Sigmoid colon (tissue), 7 donors: ENCODE data around the gene CORO1C. TPM values are rescaled to one million over a fixed set of nuclear protein-coding genes. Genes with fewer than 3 reads are reported as not detected.
A peak's percentile ranks its signal among the peaks of the same experiment; 100 is the strongest.

ENCODE experiments used
- DNase-seq: peaks from one replicate; pipeline ENCODE4 v3.0.0-alpha.2; 2019
- H3K27ac ChIP-seq, 4 donors: fragments of 200-600 bp; sonication (generic); one replicate each; pipeline ENCODE4 v1.5.1; 2016 to 2019; ENCODE audit warnings: mild to moderate bottlenecking in 1 of 4
- H3K27me3 ChIP-seq, 3 donors: fragments of 200-600 bp; sonication (generic); one replicate each; pipeline ENCODE4 v1.5.1; 2019; ENCODE audit warnings: mild to moderate bottlenecking in 1 of 3
- H3K36me3 ChIP-seq, 4 donors: fragments of 200-600 bp; sonication (generic); one replicate each; pipeline ENCODE4 v1.5.1; 2016 to 2019
- H3K4me1 ChIP-seq, 4 donors: fragments of 200-600 bp; sonication (generic); one replicate each; pipeline ENCODE4 v1.5.1; 2017 to 2019
- H3K4me3 ChIP-seq, 4 donors: fragments of 200-600 bp; sonication (generic); one replicate each; pipeline ENCODE4 v1.5.1; 2017 to 2019; ENCODE audit warnings: mild to moderate bottlenecking in 2 of 4, moderate library complexity in 1 of 4
- H3K9me3 ChIP-seq, 4 donors: fragments of 200-600 bp in 3 of 4; sonication (generic) in 3 of 4; one replicate each; pipeline versions ENCODE4 v1.5.1 to v1.6.1; 2013 to 2019
- EP300 ChIP-seq, 4 donors: sonication (generic); formaldehyde crosslinking; IDR thresholded peaks; one replicate each; pipeline ENCODE4 v1.6.1; 2017; ENCODE audit warnings: antibody characterized with exemption in 4 of 4
- POLR2A ChIP-seq, 2 donors: fragments of 450-650 bp; IDR thresholded peaks; one replicate each; pipeline ENCODE4 v1.6.1; 2016; ENCODE audit warnings: antibody characterized with exemption in 2 of 2, mild to moderate bottlenecking in 2 of 2, moderate library complexity in 2 of 2
- POLR2AphosphoS5 ChIP-seq, 4 donors: sonication (generic); formaldehyde crosslinking; IDR thresholded peaks; one replicate each; pipeline ENCODE4 v1.6.1; 2017; ENCODE audit warnings: antibody characterized with exemption in 4 of 4
- WGBS, 2 donors: extraction: QIAGEN DNeasy Blood & Tissue Kit; methylation state at CpG; one replicate each; pipeline ENCODE4 v1.1.7; 2013; 5-methylcytosine and 5-hydroxymethylcytosine counted together
- intact Hi-C: fragments of 100-400 bp; cut with DNase I; formaldehyde crosslinking; loops from one replicate; pipeline ENCODE4 v1.15.1; 2023
- polyA plus RNA-seq, 3 donors: library from polyadenylated mRNA; stranded (reverse); fragments of 200-250 nt; gene quantifications; one replicate each; pipeline ENCODE4 v1.2.3, GENCODE V29; 2013
- total RNA-seq, 4 donors: library from RNA; depleted of rRNA; stranded (reverse); fragments of >200 nt; gene quantifications; one replicate each; pipeline ENCODE4 v1.1.0, GENCODE V29; 2016
- TF ChIP-seq, protein P1 (sequence below), 4 experiments: fragments of 450-650 bp in 3 of 4; fragments of 200-600 bp in 1 of 4; IDR thresholded peaks; one replicate each; pipeline ENCODE4 v1.5.1; 2016 to 2019; ENCODE audit warnings: antibody characterized with exemption in 4 of 4, mild to moderate bottlenecking in 3 of 4, moderate library complexity in 2 of 4
- donor health status: healthy with polysubstance abuse.
- donor health status: Bipolar disorder and iron deficiency.
- donor health status: healthy.

CORO1C gene
- total and polyA plus RNA-seq, 7 donors: 38.4 to 569 (median 247) TPM

GRCh38 chr12:108614639-108615038 lies 116.7 kb downstream of the CORO1C start:
- TF ChIP-seq POLR2A (IDR thresholded peaks at IDR 0.05): no peak
- no peak for TF ChIP-seq EP300 (IDR thresholded peaks at IDR 0.05)
- TF ChIP-seq POLR2AphosphoS5 (IDR thresholded peaks at IDR 0.05): no peak
- TF ChIP-seq, protein P1, sequence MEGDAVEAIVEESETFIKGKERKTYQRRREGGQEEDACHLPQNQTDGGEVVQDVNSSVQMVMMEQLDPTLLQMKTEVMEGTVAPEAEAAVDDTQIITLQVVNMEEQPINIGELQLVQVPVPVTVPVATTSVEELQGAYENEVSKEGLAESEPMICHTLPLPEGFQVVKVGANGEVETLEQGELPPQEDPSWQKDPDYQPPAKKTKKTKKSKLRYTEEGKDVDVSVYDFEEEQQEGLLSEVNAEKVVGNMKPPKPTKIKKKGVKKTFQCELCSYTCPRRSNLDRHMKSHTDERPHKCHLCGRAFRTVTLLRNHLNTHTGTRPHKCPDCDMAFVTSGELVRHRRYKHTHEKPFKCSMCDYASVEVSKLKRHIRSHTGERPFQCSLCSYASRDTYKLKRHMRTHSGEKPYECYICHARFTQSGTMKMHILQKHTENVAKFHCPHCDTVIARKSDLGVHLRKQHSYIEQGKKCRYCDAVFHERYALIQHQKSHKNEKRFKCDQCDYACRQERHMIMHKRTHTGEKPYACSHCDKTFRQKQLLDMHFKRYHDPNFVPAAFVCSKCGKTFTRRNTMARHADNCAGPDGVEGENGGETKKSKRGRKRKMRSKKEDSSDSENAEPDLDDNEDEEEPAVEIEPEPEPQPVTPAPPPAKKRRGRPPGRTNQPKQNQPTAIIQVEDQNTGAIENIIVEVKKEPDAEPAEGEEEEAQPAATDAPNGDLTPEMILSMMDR (IDR thresholded peaks at IDR 0.05): no peak
- Histone ChIP-seq H3K9me3 (no peaks in the 10 kb centered on the region), H3K27me3 (no peaks in the 10 kb centered on the region), H3K27ac (no peak overlapping the region), H3K4me3 (no peak overlapping the region), H3K4me1 (peaks cover 0 to 18% (median 9%) of the 10 kb centered on the region in 4 donors), H3K36me3 (no peaks in the 10 kb centered on the region)
- 90 to 91% methylated on average over 6 of the region's 6 CpGs for WGBS, 2 donors
- intact Hi-C loops: loop anchor here (5.0 kb wide), 1 partner anchor 338 kb away; no protein-coding TSS in a partner anchor
- no peak for DNase-seq

DNA sequence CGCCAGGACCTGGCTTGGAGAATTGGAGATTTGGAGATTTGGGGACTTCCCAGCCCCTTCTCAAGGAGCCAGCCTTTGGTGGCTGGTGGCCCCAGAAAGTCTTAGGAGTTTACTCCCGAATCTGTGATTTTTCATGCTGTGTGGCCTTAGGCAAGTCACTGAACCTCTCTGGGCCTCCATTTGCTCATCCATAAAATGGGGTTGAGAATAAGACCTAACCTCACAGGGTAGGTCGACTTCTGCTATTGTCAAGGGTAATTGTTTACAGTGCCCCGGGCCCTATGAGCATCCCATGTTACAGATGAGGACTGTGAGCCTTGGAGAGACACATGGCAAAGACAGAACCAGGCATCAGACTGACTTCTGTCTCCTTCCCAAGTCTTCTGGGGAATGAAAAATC lies 117.3 kb downstream of the CORO1C start:
- 82 to 87% methylated on average over 4 of the region's 4 CpGs for WGBS, 2 donors
- Histone ChIP-seq H3K4me1 (peaks cover 0 to 21% (median 11%) of the 10 kb centered on the region in 4 donors), H3K36me3 (no peaks in the 10 kb centered on the region), H3K4me3 (no peak overlapping the region), H3K9me3 (no peaks in the 10 kb centered on the region), H3K27me3 (no peaks in the 10 kb centered on the region), H3K27ac (no peak overlapping the region)
- intact Hi-C loops: no loop called here
- no peak for DNase-seq
- TF ChIP-seq POLR2A (IDR thresholded peaks at IDR 0.05) (no peak), POLR2AphosphoS5 (IDR thresholded peaks at IDR 0.05) (no peak), EP300 (IDR thresholded peaks at IDR 0.05) (no peak)

DNA sequence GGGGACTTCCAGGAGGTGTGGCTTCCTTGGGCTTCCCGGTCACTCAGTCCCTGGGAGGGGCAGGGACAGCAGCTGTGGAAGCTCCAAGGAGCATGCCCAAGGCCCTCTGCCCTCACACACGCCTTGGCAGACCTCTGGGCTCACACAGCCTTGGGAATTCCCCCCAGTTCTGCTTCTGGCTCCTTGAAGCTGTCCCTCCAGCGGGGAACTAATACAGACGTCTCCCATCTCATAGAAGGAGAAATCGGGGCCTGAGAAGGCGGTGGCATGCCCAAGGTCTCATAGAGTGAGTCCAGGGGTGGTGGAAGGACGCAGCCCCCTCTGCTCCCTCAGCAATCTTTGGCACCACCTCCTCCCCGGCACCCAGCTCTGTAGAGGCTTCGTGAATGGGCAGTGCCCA lies 117.8 kb downstream of the CORO1C start:
- DNase-seq: no peak
- no peaks in the 10 kb centered on the region for H3K36me3 ChIP-seq
- no peaks in the 10 kb centered on the region for H3K27me3 ChIP-seq
- no peak overlapping the region for H3K4me3 ChIP-seq
- intact Hi-C loops: no loop called here
- 51 to 61% methylated on average over 9 of the region's 9 CpGs for WGBS, 2 donors
- no peaks in the 10 kb centered on the region for H3K9me3 ChIP-seq
- no peak overlapping the region for H3K27ac ChIP-seq
- TF ChIP-seq, protein P1 (IDR thresholded peaks at IDR 0.05): no peak
- TF ChIP-seq POLR2AphosphoS5 (IDR thresholded peaks at IDR 0.05) (no peak), EP300 (IDR thresholded peaks at IDR 0.05) (no peak), POLR2A (IDR thresholded peaks at IDR 0.05) (no peak)
- peaks cover 0 to 21% (median 11%) of the 10 kb centered on the region in 4 donors for H3K4me1 ChIP-seq

GRCh38 chr12:108612788-108613282 lies 118.5 kb downstream of the CORO1C start:
- Histone ChIP-seq H3K4me3 (no peak overlapping the region), H3K27ac (no peak overlapping the region), H3K36me3 (no peaks in the 10 kb centered on the region), H3K4me1 (peaks cover 0 to 16% (median 6%) of the 10 kb centered on the region in 4 donors), H3K9me3 (no peaks in the 10 kb centered on the region), H3K27me3 (no peaks in the 10 kb centered on the region)
- 71 to 81% methylated on average over 8 of the region's 8 CpGs for WGBS, 2 donors
- TF ChIP-seq, protein P1 (IDR thresholded peaks at IDR 0.05): no peak
- TF ChIP-seq POLR2A (IDR thresholded peaks at IDR 0.05) (no peak), EP300 (IDR thresholded peaks at IDR 0.05) (no peak), POLR2AphosphoS5 (IDR thresholded peaks at IDR 0.05) (no peak)
- no peak for DNase-seq
- intact Hi-C loops: no loop called here

- DNase-seq: no peak
- intact Hi-C loops: no loop called here
- H3K36me3 ChIP-seq: no peaks in the 10 kb centered on the region
- no peaks in the 10 kb centered on the region for H3K9me3 ChIP-seq
- no peaks in the 10 kb centered on the region for H3K27me3 ChIP-seq
- H3K27ac ChIP-seq: no peak overlapping the region
- WGBS, 2 donors: 59 to 78% methylated on average over 5 of the region's 5 CpGs
- no peak overlapping the region for H3K4me3 ChIP-seq
- H3K4me1 ChIP-seq: peaks cover 0 to 14% (median 3%) of the 10 kb centered on the region in 4 donors
- TF ChIP-seq, protein P1 (IDR thresholded peaks at IDR 0.05): peak in 2 of 4 experiments; percentile 13 to 31
- no peak for TF ChIP-seq POLR2A (IDR thresholded peaks at IDR 0.05)
These were observed 119.4 kb downstream of the CORO1C start for GRCh38 chr12:108611884-108612415.
